ENCODE measurements around the gene LAYN.

Gene LAYN

GRCh38 chr11:111598559-111598958 is 58.0 kb downstream of the LAYN start:
- peak; percentile 67 to 84 (median 80) for DNase-seq

GRCh38 chr11:111601636-111601978 is 61.1 kb downstream of the LAYN start:
- DNase-seq: no peak

- peak; percentile 94 to 96 (median 94) for DNase-seq
Measured at GRCh38 chr11:111601979-111602864, 61.7 kb downstream of the LAYN start, which contains the start of gene SIK2. Gene SIK2, plus strand, starts transcription at chr11:111602449. Its CDS starts 115 bp downstream, at chr11:111602564.

GRCh38 chr11:111602865-111603610 is 62.5 kb downstream of the LAYN start:
- peak; percentile 62 to 79 (median 72) for DNase-seq

GRCh38 chr11:111603611-111604130 is 63.2 kb downstream of the LAYN start:
- peak in 2 of 4 experiments; percentile 16 to 25 for DNase-seq

GRCh38 chr11:111604392-111605009 is 64.0 kb downstream of the LAYN start:
- peak; percentile 19 to 66 (median 40) for DNase-seq

- DNase-seq: no peak
Measured at GRCh38 chr11:111605681-111606080, 65.2 kb downstream of the LAYN start.

GRCh38 chr11:111606986-111607385 is 66.5 kb downstream of the LAYN start:
- DNase-seq: no peak

GRCh38 chr11:111607751-111608150 is 67.2 kb downstream of the LAYN start:
- no peak for DNase-seq

Data from suppressor macrophage (primary cell).